GM12892 (cell line): ENCODE measurements around the gene ZNF317. TPM values are rescaled to one million over a fixed set of nuclear protein-coding genes. Genes with fewer than 3 reads are reported as not detected.

Experiments used
- DNase-seq: peaks from one replicate; pipeline ENCODE4 v3.0.0; 2011; ENCODE audit not compliant: insufficient read length
- FAIRE-seq: peaks from 2 replicates; lab custom pipeline; 2011; peaks lifted over from hg19 to GRCh38; lab: Jason Lieb, UNC
- POLR2A ChIP-seq: IDR thresholded peaks from 2 replicates; pipeline ENCODE4 v1.6.1; 2011; ENCODE audit warnings: low read depth, low read length, control low read depth
- POLR2AphosphoS5 ChIP-seq: IDR thresholded peaks from 2 replicates; pipeline ENCODE4 v1.6.1; 2011; ENCODE audit warnings: low read depth, low read length, control low read depth
- TAF1 ChIP-seq: IDR thresholded peaks from 2 replicates; pipeline ENCODE4 v1.6.1; 2011; ENCODE audit warnings: low read depth, mild to moderate bottlenecking, control low read depth, low read length, borderline replicate concordance
- polyA plus RNA-seq: library from polyadenylated mRNA; unstranded; fragments of >200 nt; gene quantifications from one replicate; pipeline ENCODE4 v1.2.1, GENCODE V29; 2012; ENCODE audit warnings: missing spikeins, inconsistent platforms; ENCODE audit not compliant: missing spikeins

ZNF317 gene
- 28.2 TPM for polyA plus RNA-seq

GRCh38 chr19:9140159-9140874 is at the start of gene ZNF317:
TSS of gene ZNF317 (plus strand) at chr19:9140397. CDS start at chr19:9156017, 15,620 bp downstream.
- peak; percentile 81; the same call in 1 of the 2 replicates for TF ChIP-seq TAF1
- peak; percentile 89 for TF ChIP-seq POLR2A
- peak; percentile 92 for TF ChIP-seq POLR2AphosphoS5
- peak; percentile 86 for FAIRE-seq
- DNase-seq: peak; percentile 66

- no peak for FAIRE-seq
- no peak for DNase-seq
- TF ChIP-seq POLR2A: no peak
- no peak for TF ChIP-seq TAF1
- TF ChIP-seq POLR2AphosphoS5: no peak
Observed at GRCh38 chr19:9107375-9107774, 32.8 kb upstream of the ZNF317 start, which contains the start of gene OR7G2. TSS of gene OR7G2 (minus strand) at chr19:9107475. CDS start at chr19:9103243, 4,232 bp downstream.

GRCh38 chr19:9109959-9110358 is 30.2 kb upstream of the ZNF317 start:
- no peak for TF ChIP-seq TAF1
- no peak for TF ChIP-seq POLR2AphosphoS5
- no peak for TF ChIP-seq POLR2A
- FAIRE-seq: no peak
- no peak for DNase-seq

- DNase-seq (no peak), FAIRE-seq (no peak)
- TF ChIP-seq TAF1: no peak
- no peak for TF ChIP-seq POLR2A
- TF ChIP-seq POLR2AphosphoS5: no peak
Observed at GRCh38 chr19:9115307-9115813, 24.8 kb upstream of the ZNF317 start, which contains the start of gene OR7G1. TSS of gene OR7G1 (minus strand) at chr19:9115763. CDS start at chr19:9115763, 0 bp downstream.

GRCh38 chr19:9116547-9116946 is 23.6 kb upstream of the ZNF317 start:
- TF ChIP-seq POLR2AphosphoS5 (no peak), TAF1 (no peak), POLR2A (no peak)
- no peak for FAIRE-seq
- no peak for DNase-seq

GRCh38 chr19:9126900-9127405 is 13.2 kb upstream of the ZNF317 start, which contains the start of gene OR7G3:
TSS of gene OR7G3 (minus strand) at chr19:9126950. CDS start at chr19:9126950, 0 bp downstream.
- no peak for TF ChIP-seq POLR2A
- TF ChIP-seq TAF1: no peak
- TF ChIP-seq POLR2AphosphoS5: no peak
- DNase-seq (no peak), FAIRE-seq (no peak)

GRCh38 chr19:9128171-9128570 is 12.0 kb upstream of the ZNF317 start:
- no peak for TF ChIP-seq POLR2AphosphoS5
- no peak for TF ChIP-seq POLR2A
- TF ChIP-seq TAF1: no peak
- FAIRE-seq: no peak
- no peak for DNase-seq

GRCh38 chr19:9130965-9131364 is 9.2 kb upstream of the ZNF317 start:
- FAIRE-seq (no peak), DNase-seq (no peak)
- TF ChIP-seq POLR2A (no peak), POLR2AphosphoS5 (no peak)

GRCh38 chr19:9132422-9132821 is 7.8 kb upstream of the ZNF317 start:
- TF ChIP-seq POLR2A (no peak), TAF1 (no peak), POLR2AphosphoS5 (no peak)
- no peak for DNase-seq
- FAIRE-seq: no peak

GRCh38 chr19:9139609-9140158 is 513 bp upstream of the ZNF317 start:
- DNase-seq (no peak), FAIRE-seq (peak; percentile 9)
- no peak for TF ChIP-seq POLR2AphosphoS5

GRCh38 chr19:9144920-9145319 is 4.7 kb downstream of the ZNF317 start:
- TF ChIP-seq POLR2A (no peak), POLR2AphosphoS5 (no peak), TAF1 (no peak)
- FAIRE-seq (no peak), DNase-seq (no peak)

- TF ChIP-seq POLR2A (no peak), POLR2AphosphoS5 (no peak), TAF1 (no peak)
- DNase-seq: no peak
Observed at GRCh38 chr19:9146882-9147281, 6.7 kb downstream of the ZNF317 start.

More at GRCh38 chr19:9146882-9147281, 6.7 kb downstream of the ZNF317 start:
- FAIRE-seq: no peak
